AG04450 (cell line): ENCODE data around the gene PPP1R1A. TPM values are rescaled to one million over a fixed set of nuclear protein-coding genes. Genes with fewer than 3 reads are reported as not detected.
A peak's percentile ranks its signal among the peaks of the same experiment; 100 is the strongest.

Experiments
- CTCF ChIA-PET: fragments of 300-600, 350-600 bp; formaldehyde crosslinking; extraction: SDS; loops from one replicate; lab custom pipeline; 2022; ENCODE audit warnings: antibody characterized with exemption, inconsistent platforms; lab: Charles Lee
- POLR2A ChIA-PET: fragments of 350-600 bp; formaldehyde crosslinking; extraction: SDS; loops from one replicate; lab custom pipeline; 2021; ENCODE audit warnings: antibody characterized with exemption, inconsistent platforms; lab: Yijun Ruan, JAX
- DNase-seq: peaks from one replicate; pipeline ENCODE4 v3.0.0-alpha.2; 2011; ENCODE audit warnings: low read depth, low spot score
- H3K27ac ChIP-seq: one replicate; pipeline ENCODE4 v1.5.1; 2012; ENCODE audit warnings: low read depth, low read length, control low read depth
- H3K27me3 ChIP-seq: one replicate; pipeline ENCODE4 v1.6.0; 2012; ENCODE audit warnings: low read length; ENCODE audit not compliant: control insufficient read depth, insufficient read depth
- H3K4me3 ChIP-seq: 2 replicates; pipeline ENCODE4 v1.5.1; 2011; ENCODE audit warnings: mild to moderate bottlenecking, low read depth, low read length, control low read depth
- H3K9me3 ChIP-seq: 2 replicates; pipeline ENCODE4 v1.5.1; 2012; ENCODE audit warnings: low read length; ENCODE audit not compliant: control insufficient read depth, insufficient read depth
- polyA plus RNA-seq: library from polyadenylated mRNA; depleted of rRNA; stranded (reverse); fragments of >200 nt; gene quantifications from 2 replicates; pipeline ENCODE4 v1.2.3, GENCODE V29; 2011
- TF ChIP-seq, protein P1 (sequence below): IDR thresholded peaks from 2 replicates; pipeline ENCODE4 v1.5.1; 2011; ENCODE audit warnings: low read depth, low read length, control low read depth, inconsistent platforms

The PPP1R1A gene
- polyA plus RNA-seq, 1 experiment: not detected

- TF ChIP-seq, protein P1, sequence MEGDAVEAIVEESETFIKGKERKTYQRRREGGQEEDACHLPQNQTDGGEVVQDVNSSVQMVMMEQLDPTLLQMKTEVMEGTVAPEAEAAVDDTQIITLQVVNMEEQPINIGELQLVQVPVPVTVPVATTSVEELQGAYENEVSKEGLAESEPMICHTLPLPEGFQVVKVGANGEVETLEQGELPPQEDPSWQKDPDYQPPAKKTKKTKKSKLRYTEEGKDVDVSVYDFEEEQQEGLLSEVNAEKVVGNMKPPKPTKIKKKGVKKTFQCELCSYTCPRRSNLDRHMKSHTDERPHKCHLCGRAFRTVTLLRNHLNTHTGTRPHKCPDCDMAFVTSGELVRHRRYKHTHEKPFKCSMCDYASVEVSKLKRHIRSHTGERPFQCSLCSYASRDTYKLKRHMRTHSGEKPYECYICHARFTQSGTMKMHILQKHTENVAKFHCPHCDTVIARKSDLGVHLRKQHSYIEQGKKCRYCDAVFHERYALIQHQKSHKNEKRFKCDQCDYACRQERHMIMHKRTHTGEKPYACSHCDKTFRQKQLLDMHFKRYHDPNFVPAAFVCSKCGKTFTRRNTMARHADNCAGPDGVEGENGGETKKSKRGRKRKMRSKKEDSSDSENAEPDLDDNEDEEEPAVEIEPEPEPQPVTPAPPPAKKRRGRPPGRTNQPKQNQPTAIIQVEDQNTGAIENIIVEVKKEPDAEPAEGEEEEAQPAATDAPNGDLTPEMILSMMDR: peak; percentile 44
Observed at GRCh38 chr12:54622463-54623183, 34.2 kb upstream of the PPP1R1A start.

DNA sequence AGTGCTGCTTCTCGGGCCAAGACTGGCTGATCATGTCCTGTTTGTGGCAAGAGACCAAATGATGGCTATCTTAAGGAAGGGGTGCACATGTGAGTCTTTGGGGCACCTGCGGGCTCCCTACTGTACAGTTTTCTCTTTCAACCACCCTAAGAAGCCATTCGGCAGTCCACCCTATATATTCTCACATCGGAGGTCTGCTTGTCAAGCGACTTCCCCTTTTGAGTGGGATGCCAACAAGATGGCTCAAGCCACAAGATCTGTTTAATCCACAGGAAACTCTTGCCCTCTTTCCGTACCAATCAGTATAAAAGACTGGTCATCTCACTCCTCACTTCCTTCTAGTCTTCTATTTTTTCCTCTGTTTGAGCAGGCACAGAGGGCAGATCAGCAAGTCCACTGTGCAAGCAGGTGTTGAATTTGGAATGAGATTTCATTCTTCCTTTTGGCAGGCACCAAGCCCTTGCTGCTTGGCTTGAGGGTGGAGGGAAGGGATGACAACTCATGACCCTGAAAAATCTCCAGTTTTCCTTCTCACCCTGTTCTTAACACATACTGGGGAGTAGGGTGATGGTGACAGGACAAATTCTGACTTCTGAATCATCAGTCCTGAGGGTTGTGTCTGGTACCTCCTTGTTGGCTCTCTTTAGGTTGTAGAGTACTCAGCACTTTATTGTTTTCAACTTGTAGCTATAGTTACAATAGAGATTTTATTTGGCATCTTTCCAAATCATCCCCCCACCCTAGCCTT is 28.6 kb upstream of the PPP1R1A start:
- H3K27ac ChIP-seq: no peak overlapping the region
- no peak overlapping the region for H3K4me3 ChIP-seq
- peaks cover 3% of the 10 kb centered on the region for H3K27me3 ChIP-seq
- H3K9me3 ChIP-seq: no peaks in the 10 kb centered on the region
- TF ChIP-seq, protein P1: no peak
- ChIA-PET CTCF (interaction anchor here (1.0 kb wide), 1 partner anchor 37 kb away, joined by 3 read pairs; no protein-coding TSS in a partner anchor), POLR2A (no interaction called here)
- DNase-seq: no peak

More at GRCh38 chr12:54622463-54623183, 34.2 kb upstream of the PPP1R1A start:
- Histone ChIP-seq H3K4me3 (no peak overlapping the region), H3K9me3 (no peaks in the 10 kb centered on the region), H3K27ac (no peak overlapping the region), H3K27me3 (no peaks in the 10 kb centered on the region)
- ChIA-PET CTCF (interaction anchor here (0.7 to 1.5 kb wide), 3 partner anchors 21 to 826 kb away, joined by 3 to 5 read pairs (median 4); no protein-coding TSS in a partner anchor), POLR2A (no interaction called here)
- DNase-seq: no peak

- CTCF ChIA-PET: no interaction called here
- Histone ChIP-seq H3K27me3 (peaks cover 6% of the 10 kb centered on the region), H3K4me3 (no peak overlapping the region), H3K27ac (no peak overlapping the region), H3K9me3 (no peaks in the 10 kb centered on the region)
- TF ChIP-seq, protein P1: no peak
- POLR2A ChIA-PET: no interaction called here
- DNase-seq: no peak
Observed at GRCh38 chr12:54612225-54612750, 23.8 kb upstream of the PPP1R1A start.

DNA sequence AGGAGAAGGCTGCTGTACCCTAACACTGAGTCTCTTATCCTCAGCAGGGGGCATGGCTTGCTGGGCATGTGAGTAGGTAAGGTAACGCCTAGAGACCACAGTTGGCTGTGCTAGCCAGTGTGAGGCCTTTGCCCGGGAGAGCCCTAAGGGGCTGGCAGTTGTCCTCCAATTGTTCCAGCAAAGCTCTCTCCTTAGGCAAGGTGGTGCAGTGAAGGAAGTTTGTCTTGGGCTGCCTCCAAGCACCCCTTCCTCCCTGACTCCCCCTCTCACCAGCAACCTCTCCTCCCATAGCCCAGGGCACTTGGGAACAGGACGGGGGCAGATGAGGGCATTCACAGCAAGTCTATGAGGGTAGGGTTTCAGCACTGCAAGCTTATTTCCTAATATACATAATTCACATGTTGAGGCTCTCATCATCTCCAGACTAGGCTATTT is 23.3 kb upstream of the PPP1R1A start:
- H3K27me3 ChIP-seq: peaks cover 6% of the 10 kb centered on the region
- TF ChIP-seq, protein P1: no peak
- DNase-seq: no peak
- no peak overlapping the region for H3K27ac ChIP-seq
- no peaks in the 10 kb centered on the region for H3K9me3 ChIP-seq
- ChIA-PET POLR2A (no interaction called here), CTCF (no interaction called here)
- no peak overlapping the region for H3K4me3 ChIP-seq
